ENCODE data around the gene CHST9.

- no peak for TF ChIP-seq CTCF (IDR thresholded peaks at IDR 0.05)
- no peak for TF ChIP-seq POLR2A (IDR thresholded peaks at IDR 0.05)
- TF ChIP-seq POLR2AphosphoS5 (IDR thresholded peaks at IDR 0.05), result no peak
- TF ChIP-seq EP300 (IDR thresholded peaks at IDR 0.05), result no peak
Observed at GRCh38 chr18:26922313-26922712, 262.8 kb downstream of the CHST9 start.

All from sigmoid colon (tissue), 4 donors.